ENCODE measurements around the gene CNTNAP2.

DNA sequence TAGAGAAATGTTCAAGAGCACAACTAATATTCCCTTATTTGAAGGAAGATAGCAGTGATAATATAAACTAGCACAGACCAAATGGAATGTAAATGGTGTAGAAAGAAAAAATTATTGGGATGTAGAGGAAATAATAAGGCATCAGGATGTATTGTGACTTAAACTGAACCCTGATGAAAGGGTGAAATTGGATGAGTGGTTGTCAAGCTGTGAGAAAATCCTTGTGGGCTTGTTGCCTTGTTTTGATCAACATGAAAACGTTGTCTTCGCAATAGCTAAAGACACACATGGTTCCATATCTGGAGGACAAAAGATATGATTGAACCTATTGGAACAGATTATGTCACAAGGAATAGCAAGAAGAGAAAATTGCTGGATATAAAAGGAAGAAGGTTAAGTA is 40.3 kb upstream of the CNTNAP2 start:
- TF ChIP-seq POLR2A (IDR thresholded peaks at IDR 0.05): no peak
- TF ChIP-seq CTCF (IDR thresholded peaks at IDR 0.05): no peak

All from testis (tissue), 2 donors.